GM12875 (cell line): ENCODE results near the gene KRTAP19-4.

Experiments
- H3K4me3 ChIP-seq: one replicate; pipeline ENCODE4 v1.5.1; 2011; ENCODE audit warnings: low read depth, low read length, control low read depth
- CTCF ChIP-seq: IDR thresholded peaks from 2 replicates; pipeline ENCODE4 v1.5.1; 2011; ENCODE audit warnings: low read depth, mild to moderate bottlenecking, control low read depth, inconsistent platforms, low read length, moderate library complexity, borderline replicate concordance; ENCODE audit not compliant: insufficient read depth

The KRTAP19-4 gene

GRCh38 chr21:30487336-30487735 is 9.6 kb downstream of the KRTAP19-4 start, which contains the start of gene KRTAP19-2:
TSS of gene KRTAP19-2 (minus strand) at chr21:30487436. CDS start at chr21:30487348, 88 bp downstream.
- no peak within 1 kb of the TSS for H3K4me3 ChIP-seq
- TF ChIP-seq CTCF = no peak

- TF ChIP-seq CTCF = no peak
- no peak overlapping the region for H3K4me3 ChIP-seq
Measured at GRCh38 chr21:30486180-30486579, 10.8 kb downstream of the KRTAP19-4 start.

GRCh38 chr21:30482130-30482529 is 14.8 kb downstream of the KRTAP19-4 start:
- no peak for TF ChIP-seq CTCF

GRCh38 chr21:30480145-30480544 is 16.8 kb downstream of the KRTAP19-4 start, which contains the start of gene KRTAP19-1:
TSS of gene KRTAP19-1 (minus strand) at chr21:30480367. CDS start at chr21:30480317, 50 bp downstream.
- no peak within 1 kb of the TSS for H3K4me3 ChIP-seq
- TF ChIP-seq CTCF = no peak

More at GRCh38 chr21:30482130-30482529, 14.8 kb downstream of the KRTAP19-4 start:
- no peak overlapping the region for H3K4me3 ChIP-seq

GRCh38 chr21:30479259-30479658 is 17.7 kb downstream of the KRTAP19-4 start:
- H3K4me3 ChIP-seq = no peak overlapping the region
- no peak for TF ChIP-seq CTCF

GRCh38 chr21:30478004-30478403 is 19.0 kb downstream of the KRTAP19-4 start:
- H3K4me3 ChIP-seq = no peak overlapping the region
- no peak for TF ChIP-seq CTCF

- H3K4me3 ChIP-seq = no peak overlapping the region
- TF ChIP-seq CTCF = no peak
Measured at GRCh38 chr21:30468900-30469714, 27.9 kb downstream of the KRTAP19-4 start.
